ENCODE results near the gene MLPH. TPM values are rescaled to one million over a fixed set of nuclear protein-coding genes. Genes with fewer than 3 reads are reported as not detected.

The MLPH gene
- total and polyA plus RNA-seq, 2 of the 13 experiments (the other 11 are each of a cell fraction or from before 2014, with no cell fraction given), result 0.12 TPM; not detected in 1

DNA sequence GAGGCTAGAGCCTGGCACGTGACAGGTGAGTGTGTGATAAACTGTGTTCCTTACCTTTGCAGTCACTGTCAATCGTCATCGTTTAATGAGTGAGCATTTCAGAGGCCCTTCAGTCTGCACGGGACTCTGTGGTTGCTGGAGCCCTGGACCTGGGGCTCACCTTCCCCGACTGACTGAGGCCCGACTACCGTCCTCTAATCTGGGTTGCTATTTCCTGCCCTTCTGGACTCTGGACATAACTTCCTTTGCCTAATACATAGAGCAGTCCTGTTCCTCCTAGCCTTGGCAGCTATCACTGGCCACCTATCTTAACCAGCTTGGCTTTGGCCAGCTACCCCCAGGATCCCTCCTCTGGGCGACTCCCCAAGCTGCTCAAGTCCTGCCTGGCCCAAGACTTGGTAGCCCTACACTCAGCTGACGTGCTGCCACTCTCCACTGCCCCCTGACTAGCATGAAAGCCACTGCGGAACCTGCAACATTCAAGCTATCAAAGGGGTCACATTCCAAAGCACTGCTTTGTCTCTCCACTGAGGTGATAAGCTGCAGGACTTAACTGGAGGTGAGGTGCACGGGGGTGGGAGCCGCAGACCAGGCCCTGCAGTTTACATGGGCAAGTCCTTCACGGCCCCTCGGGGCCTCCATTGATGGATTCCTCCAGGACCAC lies 114.5 kb downstream of the MLPH start (continued):
- TF ChIP-seq RBAK (CRISPR knock-in tag; IDR thresholded peaks at IDR 0.05) (peak; percentile 84), EEA1 (CRISPR knock-in tag; IDR thresholded peaks at IDR 0.05; ENCODE audit: borderline replicate concordance) (no peak), NRL (CRISPR knock-in tag; IDR thresholded peaks at IDR 0.05; ENCODE audit: borderline replicate concordance) (0 out of 2 replicates have a peak, but pooled peaks have one; percentile 34), ZNF138 (CRISPR knock-in tag; IDR thresholded peaks at IDR 0.05; ENCODE audit: low read depth) (no peak), ZNF607 (CRISPR knock-in tag; IDR thresholded peaks at IDR 0.05; ENCODE audit: borderline replicate concordance) (0 out of 2 replicates have a peak, but pooled peaks have one; percentile 52), MAZ (IDR thresholded peaks at IDR 0.05; ENCODE audit: borderline replicate concordance, low read depth, low read length) (no peak), MAZ (CRISPR knock-in tag; IDR thresholded peaks at IDR 0.05; ENCODE audit: low read depth) (no peak; the same call in 1 of the 2 replicates), TCF7L2 (IDR thresholded peaks at IDR 0.05; ENCODE audit: low read depth, low read length) (no peak), ZFP37 (CRISPR knock-in tag; IDR thresholded peaks at IDR 0.05; ENCODE audit: borderline replicate concordance) (no peak), GTF2F1 (IDR thresholded peaks at IDR 0.05; ENCODE audit: low read length) (no peak)
- TF ChIP-seq, protein P1, sequence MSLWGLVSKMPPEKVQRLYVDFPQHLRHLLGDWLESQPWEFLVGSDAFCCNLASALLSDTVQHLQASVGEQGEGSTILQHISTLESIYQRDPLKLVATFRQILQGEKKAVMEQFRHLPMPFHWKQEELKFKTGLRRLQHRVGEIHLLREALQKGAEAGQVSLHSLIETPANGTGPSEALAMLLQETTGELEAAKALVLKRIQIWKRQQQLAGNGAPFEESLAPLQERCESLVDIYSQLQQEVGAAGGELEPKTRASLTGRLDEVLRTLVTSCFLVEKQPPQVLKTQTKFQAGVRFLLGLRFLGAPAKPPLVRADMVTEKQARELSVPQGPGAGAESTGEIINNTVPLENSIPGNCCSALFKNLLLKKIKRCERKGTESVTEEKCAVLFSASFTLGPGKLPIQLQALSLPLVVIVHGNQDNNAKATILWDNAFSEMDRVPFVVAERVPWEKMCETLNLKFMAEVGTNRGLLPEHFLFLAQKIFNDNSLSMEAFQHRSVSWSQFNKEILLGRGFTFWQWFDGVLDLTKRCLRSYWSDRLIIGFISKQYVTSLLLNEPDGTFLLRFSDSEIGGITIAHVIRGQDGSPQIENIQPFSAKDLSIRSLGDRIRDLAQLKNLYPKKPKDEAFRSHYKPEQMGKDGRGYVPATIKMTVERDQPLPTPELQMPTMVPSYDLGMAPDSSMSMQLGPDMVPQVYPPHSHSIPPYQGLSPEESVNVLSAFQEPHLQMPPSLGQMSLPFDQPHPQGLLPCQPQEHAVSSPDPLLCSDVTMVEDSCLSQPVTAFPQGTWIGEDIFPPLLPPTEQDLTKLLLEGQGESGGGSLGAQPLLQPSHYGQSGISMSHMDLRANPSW (CRISPR knock-in tag; IDR thresholded peaks at IDR 0.05; ENCODE audit: borderline replicate concordance), result no peak
- TF ChIP-seq, protein P2, sequence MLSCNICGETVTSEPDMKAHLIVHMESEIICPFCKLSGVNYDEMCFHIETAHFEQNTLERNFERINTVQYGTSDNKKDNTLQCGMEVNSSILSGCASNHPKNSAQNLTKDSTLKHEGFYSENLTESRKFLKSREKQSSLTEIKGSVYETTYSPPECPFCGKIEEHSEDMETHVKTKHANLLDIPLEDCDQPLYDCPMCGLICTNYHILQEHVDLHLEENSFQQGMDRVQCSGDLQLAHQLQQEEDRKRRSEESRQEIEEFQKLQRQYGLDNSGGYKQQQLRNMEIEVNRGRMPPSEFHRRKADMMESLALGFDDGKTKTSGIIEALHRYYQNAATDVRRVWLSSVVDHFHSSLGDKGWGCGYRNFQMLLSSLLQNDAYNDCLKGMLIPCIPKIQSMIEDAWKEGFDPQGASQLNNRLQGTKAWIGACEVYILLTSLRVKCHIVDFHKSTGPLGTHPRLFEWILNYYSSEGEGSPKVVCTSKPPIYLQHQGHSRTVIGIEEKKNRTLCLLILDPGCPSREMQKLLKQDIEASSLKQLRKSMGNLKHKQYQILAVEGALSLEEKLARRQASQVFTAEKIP (CRISPR knock-in tag; IDR thresholded peaks at IDR 0.05; ENCODE audit: borderline replicate concordance), result no peak
- TF ChIP-seq, protein P3, sequence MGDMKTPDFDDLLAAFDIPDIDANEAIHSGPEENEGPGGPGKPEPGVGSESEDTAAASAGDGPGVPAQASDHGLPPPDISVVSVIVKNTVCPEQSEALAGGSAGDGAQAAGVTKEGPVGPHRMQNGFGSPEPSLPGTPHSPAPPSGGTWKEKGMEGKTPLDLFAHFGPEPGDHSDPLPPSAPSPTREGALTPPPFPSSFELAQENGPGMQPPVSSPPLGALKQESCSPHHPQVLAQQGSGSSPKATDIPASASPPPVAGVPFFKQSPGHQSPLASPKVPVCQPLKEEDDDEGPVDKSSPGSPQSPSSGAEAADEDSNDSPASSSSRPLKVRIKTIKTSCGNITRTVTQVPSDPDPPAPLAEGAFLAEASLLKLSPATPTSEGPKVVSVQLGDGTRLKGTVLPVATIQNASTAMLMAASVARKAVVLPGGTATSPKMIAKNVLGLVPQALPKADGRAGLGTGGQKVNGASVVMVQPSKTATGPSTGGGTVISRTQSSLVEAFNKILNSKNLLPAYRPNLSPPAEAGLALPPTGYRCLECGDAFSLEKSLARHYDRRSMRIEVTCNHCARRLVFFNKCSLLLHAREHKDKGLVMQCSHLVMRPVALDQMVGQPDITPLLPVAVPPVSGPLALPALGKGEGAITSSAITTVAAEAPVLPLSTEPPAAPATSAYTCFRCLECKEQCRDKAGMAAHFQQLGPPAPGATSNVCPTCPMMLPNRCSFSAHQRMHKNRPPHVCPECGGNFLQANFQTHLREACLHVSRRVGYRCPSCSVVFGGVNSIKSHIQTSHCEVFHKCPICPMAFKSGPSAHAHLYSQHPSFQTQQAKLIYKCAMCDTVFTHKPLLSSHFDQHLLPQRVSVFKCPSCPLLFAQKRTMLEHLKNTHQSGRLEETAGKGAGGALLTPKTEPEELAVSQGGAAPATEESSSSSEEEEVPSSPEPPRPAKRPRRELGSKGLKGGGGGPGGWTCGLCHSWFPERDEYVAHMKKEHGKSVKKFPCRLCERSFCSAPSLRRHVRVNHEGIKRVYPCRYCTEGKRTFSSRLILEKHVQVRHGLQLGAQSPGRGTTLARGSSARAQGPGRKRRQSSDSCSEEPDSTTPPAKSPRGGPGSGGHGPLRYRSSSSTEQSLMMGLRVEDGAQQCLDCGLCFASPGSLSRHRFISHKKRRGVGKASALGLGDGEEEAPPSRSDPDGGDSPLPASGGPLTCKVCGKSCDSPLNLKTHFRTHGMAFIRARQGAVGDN (CRISPR knock-in tag; IDR thresholded peaks at IDR 0.05), result peak; percentile 98
- TF ChIP-seq, protein P4, sequence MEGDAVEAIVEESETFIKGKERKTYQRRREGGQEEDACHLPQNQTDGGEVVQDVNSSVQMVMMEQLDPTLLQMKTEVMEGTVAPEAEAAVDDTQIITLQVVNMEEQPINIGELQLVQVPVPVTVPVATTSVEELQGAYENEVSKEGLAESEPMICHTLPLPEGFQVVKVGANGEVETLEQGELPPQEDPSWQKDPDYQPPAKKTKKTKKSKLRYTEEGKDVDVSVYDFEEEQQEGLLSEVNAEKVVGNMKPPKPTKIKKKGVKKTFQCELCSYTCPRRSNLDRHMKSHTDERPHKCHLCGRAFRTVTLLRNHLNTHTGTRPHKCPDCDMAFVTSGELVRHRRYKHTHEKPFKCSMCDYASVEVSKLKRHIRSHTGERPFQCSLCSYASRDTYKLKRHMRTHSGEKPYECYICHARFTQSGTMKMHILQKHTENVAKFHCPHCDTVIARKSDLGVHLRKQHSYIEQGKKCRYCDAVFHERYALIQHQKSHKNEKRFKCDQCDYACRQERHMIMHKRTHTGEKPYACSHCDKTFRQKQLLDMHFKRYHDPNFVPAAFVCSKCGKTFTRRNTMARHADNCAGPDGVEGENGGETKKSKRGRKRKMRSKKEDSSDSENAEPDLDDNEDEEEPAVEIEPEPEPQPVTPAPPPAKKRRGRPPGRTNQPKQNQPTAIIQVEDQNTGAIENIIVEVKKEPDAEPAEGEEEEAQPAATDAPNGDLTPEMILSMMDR (CRISPR knock-in tag; IDR thresholded peaks at IDR 0.05), result peak; percentile 67
- TF ChIP-seq, protein P5, sequence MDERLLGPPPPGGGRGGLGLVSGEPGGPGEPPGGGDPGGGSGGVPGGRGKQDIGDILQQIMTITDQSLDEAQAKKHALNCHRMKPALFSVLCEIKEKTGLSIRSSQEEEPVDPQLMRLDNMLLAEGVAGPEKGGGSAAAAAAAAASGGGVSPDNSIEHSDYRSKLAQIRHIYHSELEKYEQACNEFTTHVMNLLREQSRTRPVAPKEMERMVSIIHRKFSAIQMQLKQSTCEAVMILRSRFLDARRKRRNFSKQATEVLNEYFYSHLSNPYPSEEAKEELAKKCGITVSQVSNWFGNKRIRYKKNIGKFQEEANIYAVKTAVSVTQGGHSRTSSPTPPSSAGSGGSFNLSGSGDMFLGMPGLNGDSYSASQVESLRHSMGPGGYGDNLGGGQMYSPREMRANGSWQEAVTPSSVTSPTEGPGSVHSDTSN (CRISPR knock-in tag; IDR thresholded peaks at IDR 0.05), result no peak
- TF ChIP-seq, protein P6, sequence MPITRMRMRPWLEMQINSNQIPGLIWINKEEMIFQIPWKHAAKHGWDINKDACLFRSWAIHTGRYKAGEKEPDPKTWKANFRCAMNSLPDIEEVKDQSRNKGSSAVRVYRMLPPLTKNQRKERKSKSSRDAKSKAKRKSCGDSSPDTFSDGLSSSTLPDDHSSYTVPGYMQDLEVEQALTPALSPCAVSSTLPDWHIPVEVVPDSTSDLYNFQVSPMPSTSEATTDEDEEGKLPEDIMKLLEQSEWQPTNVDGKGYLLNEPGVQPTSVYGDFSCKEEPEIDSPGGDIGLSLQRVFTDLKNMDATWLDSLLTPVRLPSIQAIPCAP (CRISPR knock-in tag; IDR thresholded peaks at IDR 0.05; ENCODE audit: low read depth), result no peak
